ENCODE data around the gene STK32B.

STK32B gene

DNA sequence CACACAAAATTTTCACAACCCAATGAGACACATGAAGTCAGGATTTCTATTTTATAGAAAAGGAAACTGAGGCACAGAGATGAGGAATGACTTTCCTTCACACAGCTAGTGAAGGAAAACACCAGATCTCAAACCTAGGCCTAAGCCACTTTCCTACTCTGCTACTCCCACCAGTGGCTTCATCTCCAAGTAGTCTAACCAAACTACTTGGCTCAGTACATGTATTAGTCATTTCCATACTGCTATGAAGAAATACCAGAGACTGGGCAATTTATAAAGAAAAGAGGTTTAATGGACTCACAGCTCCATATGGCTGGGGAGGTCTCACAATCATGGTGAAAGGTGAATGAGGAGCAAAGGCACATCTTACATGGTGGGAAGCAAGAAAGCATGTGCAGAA is 460.5 kb downstream of the STK32B start:
- H3K27ac Mint-ChIP-seq: no peak overlapping the region
- TF ChIP-seq CTCF (IDR thresholded peaks at IDR 0.05): no peak
- no peaks in the 10 kb centered on the region for H3K4me1 Mint-ChIP-seq
- DNase-seq: no peak
- H3K27me3 Mint-ChIP-seq (ENCODE audit: low read depth, poor library complexity): peaks cover 3% of the 10 kb centered on the region
- no peaks in the 10 kb centered on the region for H3K36me3 Mint-ChIP-seq (ENCODE audit: low read depth)
- no peak overlapping the region for H3K4me3 Mint-ChIP-seq
- peaks cover 38% of the 10 kb centered on the region for H3K9me3 Mint-ChIP-seq

DNA sequence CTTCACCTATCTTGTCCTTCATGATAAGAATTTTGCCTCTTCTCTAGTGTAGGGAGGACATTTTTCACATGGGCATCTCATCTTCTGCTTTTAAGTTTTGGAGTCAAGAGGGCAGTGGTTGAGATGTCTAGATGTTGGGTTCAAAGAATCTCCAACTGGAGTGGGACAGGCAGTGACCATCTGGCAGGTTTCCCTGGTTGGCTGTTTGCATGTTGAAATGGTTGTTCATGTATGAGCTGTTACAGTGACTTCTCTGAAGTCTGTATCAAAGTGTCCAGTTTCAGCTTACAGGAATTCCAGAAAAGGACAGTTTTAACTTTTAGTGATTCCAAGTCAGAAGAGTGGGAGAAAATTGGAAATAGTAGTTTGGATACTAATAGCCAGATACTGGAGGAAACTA is 464.4 kb downstream of the STK32B start:
- no peak for DNase-seq
- Mint-ChIP-seq H3K36me3 (ENCODE audit: low read depth) (peaks cover 15% of the 10 kb centered on the region), H3K4me1 (no peaks in the 10 kb centered on the region), H3K27ac (no peak overlapping the region), H3K27me3 (ENCODE audit: low read depth, poor library complexity) (peaks cover 7% of the 10 kb centered on the region), H3K9me3 (peaks cover 59% of the 10 kb centered on the region), H3K4me3 (no peak overlapping the region)
- no peak for TF ChIP-seq CTCF (IDR thresholded peaks at IDR 0.05)

- TF ChIP-seq CTCF (IDR thresholded peaks at IDR 0.05): no peak
- peaks cover 4% of the 10 kb centered on the region for H3K27me3 Mint-ChIP-seq (ENCODE audit: low read depth, poor library complexity)
- H3K27ac Mint-ChIP-seq: no peak overlapping the region
- no peak for DNase-seq
- no peaks in the 10 kb centered on the region for H3K4me1 Mint-ChIP-seq
- peaks cover 59% of the 10 kb centered on the region for H3K9me3 Mint-ChIP-seq
- H3K4me3 Mint-ChIP-seq: no peak overlapping the region
- peaks cover 20% of the 10 kb centered on the region for H3K36me3 Mint-ChIP-seq (ENCODE audit: low read depth)
Observed at GRCh38 chr4:5517372-5517771, 466.1 kb downstream of the STK32B start.

DNA sequence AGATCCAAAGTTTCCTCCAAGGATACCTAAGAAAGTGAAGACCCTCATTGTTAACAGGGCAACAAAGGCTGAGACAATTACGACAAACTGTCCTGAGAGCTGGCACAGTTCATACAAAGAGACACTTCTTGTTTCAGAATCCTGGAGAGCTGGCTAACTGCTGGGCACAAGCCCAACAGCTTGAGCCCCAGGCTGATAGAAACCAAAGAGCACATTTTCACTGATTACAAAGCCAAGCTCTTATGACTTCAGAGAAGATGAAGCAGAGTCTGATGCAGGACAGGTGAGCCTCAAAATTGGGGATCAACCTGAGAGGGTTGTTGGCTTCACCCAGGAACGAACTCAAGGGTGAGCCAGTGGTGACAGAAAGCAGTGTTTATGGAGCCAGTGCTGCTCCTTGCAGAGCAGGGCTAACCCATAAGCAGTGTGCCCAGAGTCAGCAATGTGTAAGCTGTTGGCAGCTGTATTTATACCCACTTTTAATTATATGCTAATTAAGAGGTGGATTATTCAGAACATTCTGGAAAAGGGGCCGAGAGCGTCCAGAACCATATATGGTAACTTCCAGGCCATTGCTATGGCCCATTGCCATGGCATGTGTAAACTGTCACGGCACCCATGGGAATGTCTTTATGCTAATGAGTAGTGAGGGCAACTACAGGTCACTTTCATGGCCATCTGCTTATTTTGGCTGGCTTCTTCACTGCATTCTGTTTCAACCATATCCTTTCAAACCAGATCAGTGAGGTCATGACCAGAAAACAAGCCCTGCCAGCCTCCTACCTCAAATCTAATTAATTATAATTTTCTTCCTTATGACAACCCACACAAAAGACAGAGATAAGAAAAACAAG is 473.4 kb downstream of the STK32B start:
- Mint-ChIP-seq H3K27ac (no peak overlapping the region), H3K4me3 (no peak overlapping the region), H3K36me3 (ENCODE audit: low read depth) (peaks cover 12% of the 10 kb centered on the region), H3K4me1 (peaks cover 28% of the 10 kb centered on the region), H3K9me3 (peaks cover 23% of the 10 kb centered on the region), H3K27me3 (ENCODE audit: low read depth, poor library complexity) (no peaks in the 10 kb centered on the region)
- TF ChIP-seq CTCF (IDR thresholded peaks at IDR 0.05): no peak
- DNase-seq: peak; percentile 15

DNA sequence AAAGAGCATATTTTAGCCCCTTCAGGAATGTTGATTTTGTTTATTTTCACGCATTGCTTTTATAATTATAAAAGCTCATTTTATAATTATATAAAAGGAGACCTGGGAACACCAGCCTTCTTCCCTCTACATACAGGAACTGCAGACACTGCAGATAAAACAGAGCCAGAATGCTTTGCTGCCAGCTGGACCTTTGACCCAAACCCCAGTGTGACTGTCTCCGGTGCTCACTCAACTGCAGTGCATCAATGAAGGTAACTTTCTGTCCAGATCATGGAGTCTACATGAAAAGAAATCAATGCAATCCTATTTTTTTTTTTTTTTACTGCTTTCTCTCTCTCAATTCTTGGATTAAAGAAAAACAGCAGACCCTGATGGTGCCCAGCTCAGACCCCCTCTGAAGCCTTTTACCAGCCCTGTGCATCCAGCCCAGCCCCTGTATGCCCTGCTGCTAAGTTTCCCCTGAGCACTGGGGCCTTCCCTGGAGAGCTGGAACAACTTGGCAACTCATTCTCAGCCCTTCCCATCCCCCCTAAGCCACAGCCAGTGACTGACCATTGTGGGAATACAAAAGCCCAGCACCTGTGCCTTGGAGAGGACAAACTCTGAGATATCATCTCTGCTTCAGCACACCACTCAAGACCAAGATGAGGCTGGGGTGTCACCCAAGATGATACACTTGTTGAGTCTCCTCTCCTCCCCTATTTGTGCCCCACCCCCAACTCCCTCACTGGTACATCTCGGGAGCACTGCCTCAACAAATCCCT is 475.0 kb downstream of the STK32B start:
- H3K36me3 Mint-ChIP-seq (ENCODE audit: low read depth): peaks cover under 1% of the 10 kb centered on the region
- H3K4me1 Mint-ChIP-seq: peaks cover 28% of the 10 kb centered on the region
- no peak for DNase-seq
- peaks cover 7% of the 10 kb centered on the region for H3K9me3 Mint-ChIP-seq
- no peak for TF ChIP-seq CTCF (IDR thresholded peaks at IDR 0.05)
- no peaks in the 10 kb centered on the region for H3K27me3 Mint-ChIP-seq (ENCODE audit: low read depth, poor library complexity)
- H3K27ac Mint-ChIP-seq: no peak overlapping the region
- no peak overlapping the region for H3K4me3 Mint-ChIP-seq

Data from nephron progenitor cell (in vitro differentiated cells).